ENCODE results near the gene GLRX5. TPM values are rescaled to one million over a fixed set of nuclear protein-coding genes. Genes with fewer than 3 reads are reported as not detected.

GLRX5 gene
- total and polyA plus RNA-seq, 12 donors = 32.7 to 134 (median 71.6) TPM

DNA sequence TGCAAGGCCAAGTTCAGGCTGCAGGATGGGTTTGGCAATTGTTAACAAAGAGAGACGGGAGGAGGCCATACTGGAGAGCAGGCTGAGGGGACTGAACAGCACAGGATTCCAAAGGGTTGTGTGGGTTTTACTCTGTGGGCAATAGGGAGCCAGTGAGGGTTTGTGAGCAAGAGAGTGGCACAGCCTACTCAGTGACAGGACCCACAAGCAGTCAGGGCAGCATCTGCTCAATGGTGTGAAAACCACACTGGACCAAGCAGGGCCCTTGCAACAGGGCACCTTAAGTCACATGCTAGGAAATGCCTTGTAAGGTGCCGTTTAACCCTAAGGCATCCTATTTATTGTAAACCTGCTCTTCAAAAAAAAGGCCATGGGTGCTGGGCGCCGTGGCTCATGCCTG, 40.4 kb upstream of the GLRX5 start:
- Histone ChIP-seq H3K27me3 (no peaks in the 10 kb centered on the region), H3K9me3 (replicated peaks in 1 of 3) (no peaks in the 10 kb centered on the region), H3K36me3 (replicated peaks in 1 of 2) (no peaks in the 10 kb centered on the region), H3K4me3 (no peak overlapping the region), H3K4me1 (replicated peaks in 1 of 2) (peaks cover 33 to 42% of the 10 kb centered on the region in 2 donors), H3K27ac (no peak overlapping the region)
- intact Hi-C loops (cut with DNase I) = no loop called here
- 92 to 94% (median 93%) methylated on average over 3 to 4 of the region's 4 CpGs for WGBS, 4 donors
- no peak for DNase-seq
- TF ChIP-seq CTCF (IDR thresholded peaks at IDR 0.05) (no peak), POLR2A (IDR thresholded peaks at IDR 0.05) (no peak)

DNA sequence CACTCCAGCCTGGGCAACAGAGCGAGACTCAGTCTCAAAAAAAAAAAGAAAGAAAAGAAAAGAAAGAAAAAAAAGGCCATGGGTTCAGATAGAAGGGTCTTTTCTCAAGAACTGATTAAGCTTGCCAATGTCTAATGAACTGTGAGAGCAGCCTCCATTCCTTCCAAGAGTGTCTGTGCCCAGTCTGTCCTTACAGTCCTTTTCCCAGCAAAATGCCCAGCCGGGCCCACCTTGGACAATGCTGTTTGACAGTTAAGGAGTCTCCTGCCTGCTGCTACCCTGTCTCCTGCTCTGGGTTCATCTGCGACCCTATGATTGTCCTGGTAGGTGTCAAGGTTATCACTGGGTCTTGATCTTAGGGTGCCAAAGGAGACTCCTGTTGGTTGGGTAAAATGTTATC, 39.8 kb upstream of the GLRX5 start:
- Histone ChIP-seq H3K27me3 (no peaks in the 10 kb centered on the region), H3K9me3 (replicated peaks in 1 of 3) (no peaks in the 10 kb centered on the region), H3K36me3 (replicated peaks in 1 of 2) (no peaks in the 10 kb centered on the region), H3K27ac (peak overlapping the region in 2 of 5 donors; percentile 20 to 40), H3K4me1 (replicated peaks in 1 of 2) (peaks cover 30 to 39% of the 10 kb centered on the region in 2 donors), H3K4me3 (no peak overlapping the region)
- WGBS, 4 donors = 89 to 97% (median 93%) methylated on average over 2 to 3 of the region's 3 CpGs
- TF ChIP-seq POLR2A (IDR thresholded peaks at IDR 0.05) (no peak), CTCF (IDR thresholded peaks at IDR 0.05) (no peak)
- intact Hi-C loops (cut with DNase I) = no loop called here
- no peak for DNase-seq

DNA sequence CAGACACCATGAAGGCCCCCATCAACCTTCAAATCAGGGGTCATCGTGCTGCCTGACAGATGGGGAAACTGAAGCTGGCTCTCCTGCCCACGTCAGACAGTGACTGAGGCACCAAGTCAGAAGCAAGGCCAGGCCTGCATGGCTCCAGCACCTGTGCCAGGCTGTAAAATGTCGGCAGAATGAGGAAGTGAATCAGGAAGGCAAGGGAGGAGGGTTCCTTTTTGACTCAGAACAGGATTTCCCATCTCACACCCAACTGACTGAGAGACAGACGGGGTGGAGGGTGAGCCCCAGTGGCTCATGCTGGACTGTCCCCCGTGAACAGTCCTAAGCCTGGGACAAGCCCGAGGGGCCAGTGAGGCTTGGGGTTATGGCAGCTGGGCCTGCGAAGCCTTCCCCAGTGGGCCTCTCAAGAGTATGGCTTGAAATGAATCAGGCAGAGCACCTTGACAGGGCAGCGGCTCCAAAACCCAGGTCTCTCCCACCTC, 39.3 kb upstream of the GLRX5 start:
- WGBS, 4 donors = 66 to 87% (median 73%) methylated on average over 5 to 8 of the region's 8 CpGs
- H3K27me3 ChIP-seq = no peaks in the 10 kb centered on the region
- no peaks in the 10 kb centered on the region for H3K9me3 ChIP-seq (replicated peaks in 1 of 3)
- no peaks in the 10 kb centered on the region for H3K36me3 ChIP-seq (replicated peaks in 1 of 2)
- no peak overlapping the region for H3K4me3 ChIP-seq
- intact Hi-C loops (cut with DNase I) = no loop called here
- DNase-seq = no peak
- peak overlapping the region in 3 of 5 donors; percentile 20 to 40 (median 24) for H3K27ac ChIP-seq
- peaks cover 25 to 35% of the 10 kb centered on the region in 2 donors for H3K4me1 ChIP-seq (replicated peaks in 1 of 2)
- TF ChIP-seq POLR2A (IDR thresholded peaks at IDR 0.05) (no peak), CTCF (IDR thresholded peaks at IDR 0.05) (no peak)

- intact Hi-C loops (cut with DNase I) = no loop called here
- H3K36me3 ChIP-seq (replicated peaks in 1 of 2) = no peaks in the 10 kb centered on the region
- no peaks in the 10 kb centered on the region for H3K9me3 ChIP-seq (replicated peaks in 1 of 3)
- no peak for DNase-seq
- 47 to 63% (median 58%) methylated on average over 4 of the region's 4 CpGs for WGBS, 4 donors
- TF ChIP-seq POLR2A (IDR thresholded peaks at IDR 0.05) = no peak
- TF ChIP-seq CTCF (IDR thresholded peaks at IDR 0.05) = no peak
- H3K27me3 ChIP-seq = no peaks in the 10 kb centered on the region
- peak overlapping the region in 3 of 5 donors; percentile 20 to 40 (median 24) for H3K27ac ChIP-seq
- H3K4me3 ChIP-seq = no peak overlapping the region
- peaks cover 20 to 36% of the 10 kb centered on the region in 2 donors for H3K4me1 ChIP-seq (replicated peaks in 1 of 2)
These were observed 38.7 kb upstream of the GLRX5 start for GRCh38 chr14:95496111-95496681.

All from adrenal gland (tissue), 12 donors.